HG03575 (cell line): ENCODE data around the gene C1QB.
"Not testable (repeated sequence)": the region's sequence is repeated elsewhere in the genome, so short reads cannot be mapped to it uniquely, and the experiment has no call there.

Experiments used
- ATAC-seq: cut with Tn5 transposase; IDR thresholded peaks from one replicate; pipeline ENCODE4 v1.9.1; 2021; ENCODE audit not compliant: unreplicated experiment, insufficient number of reproducible peaks, low FRiP score; ENCODE audit errors: extremely low read depth

Gene C1QB

DNA sequence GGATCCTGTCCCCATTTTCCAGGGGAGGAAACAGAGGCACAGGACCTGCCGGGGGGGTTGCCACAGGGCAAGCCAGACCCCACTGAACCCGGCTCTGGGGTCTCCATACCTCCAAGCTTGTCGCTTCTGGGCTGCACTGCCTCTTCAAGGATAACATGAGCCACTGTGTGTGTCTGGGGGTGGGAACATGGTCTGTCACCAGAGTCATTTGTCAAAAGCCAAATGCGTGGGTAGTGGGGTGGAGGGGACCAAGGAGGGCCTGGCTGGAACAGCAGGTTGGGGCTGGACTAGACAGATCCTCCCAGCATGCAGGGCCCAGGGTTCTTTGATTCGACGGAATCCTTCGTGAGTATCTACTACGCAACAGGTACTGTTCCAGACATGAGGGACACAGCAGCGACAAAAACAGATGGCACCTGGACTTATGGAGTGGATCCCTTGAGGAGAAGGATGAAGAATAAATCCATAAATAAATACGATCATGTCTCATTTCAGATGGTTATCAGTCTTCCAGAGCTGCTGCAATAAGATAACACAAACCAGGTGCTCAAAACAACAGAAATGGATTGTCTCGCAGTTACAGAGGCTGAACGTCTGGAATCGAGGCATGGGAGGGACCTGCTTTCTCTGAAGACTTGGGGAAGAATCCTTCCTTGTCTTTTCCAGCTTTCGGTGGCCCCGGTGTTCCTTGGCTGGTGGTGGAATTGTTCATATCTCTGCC lies 28.7 kb downstream of the C1QB start:
- ATAC-seq = no peak

DNA sequence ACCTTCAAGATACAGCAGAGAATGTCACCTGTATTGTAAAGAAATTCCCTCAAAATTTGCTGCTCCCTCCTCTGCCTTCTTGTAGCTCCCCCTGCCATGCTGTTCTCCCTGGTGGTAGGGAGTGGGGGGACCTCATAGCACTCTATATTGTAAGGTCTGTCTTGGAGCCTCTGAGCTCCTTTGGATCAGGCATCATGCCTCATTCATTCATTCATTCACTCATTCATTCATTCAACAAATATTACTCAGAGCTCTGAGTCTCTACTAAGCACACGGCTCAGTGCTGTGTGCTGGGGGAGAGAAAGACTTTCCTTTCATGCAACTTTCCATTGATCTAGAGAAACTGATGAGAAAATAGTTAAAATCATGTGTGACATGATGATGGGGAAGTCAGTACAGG lies 30.5 kb downstream of the C1QB start:
- ATAC-seq = no peak

DNA sequence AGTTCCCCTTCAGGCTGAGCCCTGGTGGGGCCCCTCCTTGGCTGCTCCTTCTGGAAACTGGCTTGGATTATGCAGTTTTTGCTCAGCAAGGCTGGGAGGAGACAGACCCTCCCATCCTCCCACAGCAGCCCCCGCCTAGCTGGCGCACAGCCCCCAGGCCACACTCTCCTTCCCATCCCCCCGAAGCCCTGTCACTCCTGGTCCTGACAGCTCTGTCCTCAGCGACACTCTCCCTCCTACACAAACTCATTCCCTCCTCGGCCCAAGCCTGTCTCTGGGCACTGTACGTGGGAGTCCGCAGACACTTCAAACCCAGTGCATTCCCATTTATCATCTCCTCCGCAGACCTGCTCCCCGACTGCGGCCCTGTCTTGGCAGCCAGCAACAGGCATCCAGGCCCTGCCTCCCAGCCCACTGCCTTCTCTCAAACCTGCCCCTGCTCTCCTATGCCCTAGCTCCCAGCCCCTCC lies 32.6 kb downstream of the C1QB start:
- no peak for ATAC-seq

DNA sequence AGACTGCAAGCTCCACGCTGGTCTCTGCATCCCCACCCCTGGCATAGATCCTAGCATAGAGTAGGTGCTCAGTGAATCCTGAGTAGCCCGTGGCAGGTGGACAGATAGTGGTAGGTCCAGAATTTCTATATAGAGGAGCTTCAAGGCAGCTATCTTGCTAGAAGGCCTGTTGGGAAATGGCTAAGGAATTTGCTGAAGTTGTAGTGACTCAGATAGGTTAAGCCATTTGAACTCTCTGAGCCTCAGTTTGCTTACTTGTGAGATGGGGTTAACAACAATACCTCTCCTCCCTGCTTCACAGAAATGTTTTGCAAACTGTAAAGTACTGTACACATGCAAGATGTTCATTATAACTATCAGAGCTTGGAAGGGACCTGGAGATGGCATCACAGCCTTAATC lies 34.2 kb downstream of the C1QB start:
- ATAC-seq = no peak

DNA sequence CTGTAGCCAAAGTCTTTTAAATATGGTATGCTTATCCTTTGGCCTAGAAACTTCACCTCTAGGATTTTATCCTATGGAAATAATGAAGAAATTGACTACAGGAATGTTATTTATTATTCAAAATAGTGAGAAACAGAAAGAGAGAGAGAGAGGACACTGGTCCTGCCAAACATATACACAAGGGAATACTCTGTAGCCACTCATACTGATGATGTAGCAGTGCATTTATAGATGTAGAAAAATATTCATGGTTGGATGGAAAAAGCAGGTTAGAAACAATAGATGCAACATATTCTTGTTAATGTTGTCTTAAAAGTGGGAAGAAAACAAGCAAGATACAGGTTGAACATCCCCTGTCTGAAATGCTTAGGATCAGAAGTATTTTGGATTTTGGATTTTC lies 35.4 kb downstream of the C1QB start:
- ATAC-seq = no peak

DNA sequence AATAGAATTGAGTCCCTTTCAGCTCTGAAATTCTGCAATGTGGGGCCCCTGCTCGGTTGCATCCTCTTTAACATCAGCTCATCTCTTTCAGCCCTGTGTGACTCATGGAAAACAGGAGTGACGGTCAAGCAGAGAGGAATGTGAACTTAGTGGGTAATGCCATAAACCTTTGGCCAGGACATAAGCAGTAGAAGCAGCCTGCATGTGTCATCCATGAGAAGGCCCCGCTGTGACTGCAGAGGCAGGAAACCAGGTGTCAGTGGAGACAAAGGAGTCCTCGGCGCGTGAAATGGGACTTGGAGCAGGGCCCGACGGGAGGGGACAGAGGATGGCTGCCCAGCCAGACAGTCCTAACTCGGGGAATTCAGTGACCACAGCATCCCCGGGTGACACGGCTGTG lies 36.5 kb downstream of the C1QB start:
- no peak for ATAC-seq

DNA sequence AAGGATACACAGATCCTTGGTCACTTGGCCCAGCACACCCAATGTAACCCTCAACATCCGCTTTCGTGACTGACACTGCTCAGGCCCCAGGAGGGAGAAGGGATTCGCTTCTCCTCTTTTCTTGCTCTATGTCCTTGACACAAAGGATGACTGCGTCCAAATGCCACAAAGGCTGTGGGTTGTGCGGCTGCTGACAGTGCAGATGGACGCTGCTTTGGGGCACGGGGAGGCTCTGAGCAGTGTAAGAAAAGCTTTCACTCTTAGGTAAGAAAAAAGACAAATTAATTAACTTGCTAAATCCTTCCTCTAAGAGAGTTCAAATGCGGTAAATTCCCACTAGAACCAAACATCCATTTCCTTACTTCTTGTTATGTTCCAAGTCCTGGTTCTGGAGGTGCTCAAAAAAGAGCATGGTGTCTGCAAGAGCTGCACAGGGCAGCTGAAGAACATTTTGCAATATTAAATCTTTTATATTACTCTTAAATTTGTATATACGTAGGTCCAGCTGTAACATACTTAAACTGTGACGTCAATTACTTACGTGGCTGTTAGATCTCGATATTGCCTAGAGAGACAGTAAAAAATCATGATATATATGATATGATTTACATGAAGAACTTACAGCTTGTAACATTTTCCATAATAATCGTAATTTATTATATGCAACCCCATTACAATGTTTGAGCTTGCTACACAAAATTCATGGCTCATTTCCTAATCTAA lies 38.2 kb downstream of the C1QB start:
- no peak for ATAC-seq

DNA sequence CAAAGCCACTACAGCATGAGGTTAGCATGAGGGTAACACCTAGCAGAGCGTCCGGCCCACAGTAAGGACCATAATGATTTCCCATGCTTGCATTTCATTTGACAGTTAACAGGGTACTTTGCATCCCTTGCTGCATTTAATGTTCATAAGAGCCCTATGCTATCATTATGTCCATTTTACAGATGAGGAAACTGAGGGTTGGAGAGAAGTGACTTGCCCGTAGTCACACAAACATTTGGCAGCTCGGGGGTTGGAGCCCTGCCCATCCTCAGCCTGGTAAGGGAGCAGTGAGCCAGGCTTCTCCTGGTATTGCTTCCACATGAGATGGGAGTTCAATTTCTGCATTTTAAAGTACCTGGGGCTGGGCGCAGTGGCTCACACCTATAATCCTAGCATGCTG lies 41.1 kb downstream of the C1QB start:
- ATAC-seq = no peak

DNA sequence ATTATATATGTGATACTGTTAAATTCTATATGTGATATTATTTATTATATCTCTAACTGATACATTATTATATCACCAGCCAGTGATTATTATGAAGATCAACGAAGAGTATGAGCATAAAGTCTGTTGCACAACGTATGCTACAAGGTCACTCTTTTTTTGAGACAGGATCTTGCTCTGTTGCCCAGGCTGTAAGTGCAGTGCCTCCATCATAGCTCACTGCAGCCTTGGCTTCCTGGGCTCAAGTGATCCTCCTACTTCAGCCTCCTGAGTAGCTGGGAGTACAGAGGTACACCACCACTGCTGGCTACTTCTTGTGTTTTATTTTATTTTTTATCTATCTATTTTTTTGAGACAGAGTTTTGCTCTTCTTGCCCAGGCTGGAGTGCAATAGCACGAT lies 43.6 kb downstream of the C1QB start:
- no peak for ATAC-seq

DNA sequence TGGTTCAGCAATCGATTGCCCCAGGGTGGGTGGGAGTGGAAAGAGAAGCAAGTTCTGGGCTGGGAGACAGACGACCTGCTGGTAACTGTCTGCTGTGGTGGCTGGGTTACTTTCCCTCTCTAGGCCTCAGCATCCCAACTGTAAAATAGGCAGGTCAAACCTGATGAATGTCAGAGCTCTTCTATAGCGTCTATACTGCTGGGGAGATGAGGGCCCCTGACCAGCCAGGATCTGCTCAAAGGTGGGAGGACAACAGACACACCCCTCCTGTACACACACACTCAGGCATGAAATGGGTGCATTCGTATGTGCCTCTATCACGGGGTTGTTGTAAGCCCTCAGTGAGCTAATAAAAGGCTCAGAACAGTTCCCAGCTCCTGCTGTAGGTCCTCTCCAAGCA lies 44.9 kb downstream of the C1QB start:
- ATAC-seq = no peak

DNA sequence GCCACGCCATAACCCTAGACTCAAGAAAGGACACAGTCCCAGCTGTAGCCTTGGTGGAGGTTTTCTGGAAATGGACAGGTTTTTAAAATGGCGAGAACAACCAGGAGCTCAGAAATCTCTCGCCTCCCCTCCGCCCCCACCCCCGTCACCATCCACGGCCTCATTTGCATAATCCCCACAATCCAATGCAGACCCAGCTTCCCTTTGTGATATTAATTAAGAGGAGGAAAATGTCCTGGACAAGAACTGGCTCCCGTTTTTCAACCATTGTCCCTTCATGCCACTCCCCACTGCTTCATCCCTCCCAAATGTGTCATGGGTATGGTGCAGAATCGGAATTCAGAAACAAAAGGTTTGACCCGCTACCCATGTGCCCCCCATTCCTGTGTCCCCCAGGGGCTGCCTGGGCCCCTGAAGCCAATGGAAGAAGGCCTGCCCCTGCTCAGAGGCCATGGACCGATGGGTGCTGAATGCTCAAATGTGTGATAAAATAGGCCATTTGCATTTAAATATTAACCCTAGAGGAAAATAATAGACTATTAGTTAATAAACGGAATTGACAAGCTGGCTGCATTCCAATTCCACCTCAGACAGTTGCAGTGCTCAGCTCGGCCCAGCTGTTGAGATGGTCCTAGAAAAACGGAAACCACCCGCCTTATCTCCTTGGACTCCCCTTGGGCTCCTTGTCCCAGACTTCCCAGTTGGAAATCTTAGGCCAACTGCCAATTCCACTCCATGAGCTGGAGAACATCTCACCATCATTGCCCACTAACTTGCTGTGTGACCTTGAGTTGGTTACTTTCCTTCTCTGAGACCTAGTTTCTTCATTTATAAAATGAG lies 46.9 kb downstream of the C1QB start:
- ATAC-seq = no peak

DNA sequence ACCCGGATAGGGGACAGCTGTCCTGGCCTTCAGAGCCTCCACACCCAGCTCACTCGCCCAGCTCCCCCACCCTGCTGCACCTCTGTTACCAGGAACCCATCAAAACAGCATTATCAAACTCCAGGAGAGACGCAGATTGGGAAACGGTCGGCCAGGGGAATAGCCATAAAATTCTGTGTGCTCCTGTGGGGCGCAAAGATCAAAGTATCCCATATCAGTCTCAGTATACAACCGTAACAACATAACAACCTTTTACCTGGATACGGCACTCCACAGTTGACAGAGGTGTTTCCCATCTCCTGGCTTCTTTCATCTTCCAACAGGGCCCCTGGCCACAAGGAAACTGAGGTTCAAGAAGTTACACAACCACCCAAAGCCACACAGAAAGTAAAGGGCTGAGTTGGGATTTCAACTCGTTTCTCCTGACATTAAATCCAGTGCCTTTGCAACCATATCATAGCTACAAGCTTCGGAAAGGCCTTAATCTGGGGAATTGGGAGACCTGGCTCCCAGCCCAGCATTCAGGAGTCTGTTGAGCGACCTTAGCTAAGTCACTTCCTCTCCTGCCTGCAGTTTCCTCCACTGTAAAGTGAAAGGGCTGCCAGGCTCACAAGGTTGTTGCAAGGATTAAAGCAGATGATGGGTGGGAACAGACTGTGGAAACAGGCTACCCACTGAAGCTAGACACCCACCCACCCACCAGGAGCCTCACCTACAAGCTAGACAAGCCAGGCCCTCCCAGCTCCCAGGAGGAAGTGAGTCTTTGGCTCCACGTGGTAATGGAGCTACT lies 49.5 kb downstream of the C1QB start:
- no peak for ATAC-seq

DNA sequence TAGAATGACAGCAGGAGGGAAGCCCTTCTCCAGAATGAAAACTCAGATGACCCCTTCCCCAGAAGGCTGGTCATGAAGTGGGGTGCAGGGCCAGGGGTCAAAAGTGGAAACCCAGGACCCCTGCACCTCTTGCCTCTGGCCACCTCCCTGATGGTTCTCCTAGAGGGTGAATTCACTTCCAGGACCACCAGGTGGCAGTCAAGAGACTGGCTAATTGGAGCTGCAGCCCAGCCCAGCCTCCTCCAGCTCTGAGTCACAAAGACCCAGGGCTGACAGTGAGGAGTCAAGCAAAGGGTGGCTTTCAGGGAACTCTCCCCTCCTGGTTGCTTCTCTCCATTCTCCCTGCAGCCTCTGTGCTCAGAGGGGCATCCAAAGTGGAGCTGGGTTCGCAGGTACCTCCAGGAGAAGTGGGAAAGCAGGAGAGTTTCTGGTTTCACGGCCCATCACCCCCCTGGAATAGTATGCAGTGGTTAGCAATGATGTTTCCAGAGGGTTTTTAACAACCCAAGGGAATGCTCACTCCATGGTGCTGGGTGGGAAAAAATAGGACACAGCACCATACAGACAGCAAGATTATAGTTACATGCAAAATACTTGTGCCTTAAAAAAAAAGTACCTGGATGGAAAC lies 51.5 kb downstream of the C1QB start:
- ATAC-seq = no peak

DNA sequence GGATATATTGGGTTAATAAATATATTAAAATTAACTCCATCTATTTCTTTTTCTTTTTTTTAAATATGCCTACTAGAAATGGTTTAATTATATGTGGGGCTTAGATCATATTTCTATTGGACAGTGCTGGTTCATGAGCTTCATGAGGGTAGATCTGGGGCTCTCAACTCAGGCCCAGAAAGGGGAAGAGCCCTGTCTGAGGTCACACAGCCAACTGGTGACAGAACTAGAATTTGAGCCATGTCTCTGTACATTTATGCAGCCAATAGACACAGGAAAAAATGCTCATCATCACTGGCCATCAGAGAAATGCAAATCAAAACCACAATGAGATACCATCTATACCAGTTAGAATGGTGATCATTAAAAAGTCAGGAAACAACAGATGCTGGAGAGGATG lies 52.5 kb downstream of the C1QB start:
- ATAC-seq = no peak

DNA sequence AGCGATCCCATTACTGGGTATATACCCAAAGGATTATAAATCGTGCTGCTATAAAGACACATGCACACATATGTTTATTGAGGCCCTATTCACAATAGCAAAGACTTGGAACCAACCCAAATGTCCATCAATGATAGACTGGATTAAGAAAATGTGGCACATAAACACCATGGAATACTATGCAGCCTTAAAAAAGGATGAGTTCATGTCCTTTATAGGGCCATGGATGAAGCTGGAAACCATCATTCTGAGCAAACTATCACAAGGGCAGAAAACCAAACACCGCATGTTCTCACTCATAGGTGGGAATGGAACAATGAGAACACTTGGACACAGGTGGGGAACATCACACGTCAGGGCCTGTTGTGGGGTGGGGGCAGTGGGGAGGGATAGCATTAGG lies 53.1 kb downstream of the C1QB start:
- ATAC-seq = not testable (repeated sequence)

DNA sequence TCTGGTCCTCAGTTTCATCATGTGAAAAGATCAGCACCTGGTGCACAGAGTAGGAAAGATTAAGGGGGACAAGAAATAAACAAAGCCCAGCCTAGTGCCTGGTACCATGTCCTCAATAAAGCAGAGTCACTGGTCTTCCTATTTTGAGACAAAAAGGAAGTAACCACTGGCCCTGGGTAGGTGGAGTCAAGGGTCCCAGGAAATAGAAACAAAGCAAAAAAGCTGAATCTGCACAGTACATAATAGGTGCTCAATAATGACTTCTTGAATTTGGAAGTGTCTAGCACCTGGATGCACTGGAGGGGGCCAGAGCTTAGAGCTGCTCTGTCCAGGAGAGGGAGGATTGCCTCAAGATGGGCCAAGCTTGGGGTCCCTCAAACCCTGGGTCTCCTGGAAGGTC lies 55.7 kb downstream of the C1QB start:
- ATAC-seq = no peak

DNA sequence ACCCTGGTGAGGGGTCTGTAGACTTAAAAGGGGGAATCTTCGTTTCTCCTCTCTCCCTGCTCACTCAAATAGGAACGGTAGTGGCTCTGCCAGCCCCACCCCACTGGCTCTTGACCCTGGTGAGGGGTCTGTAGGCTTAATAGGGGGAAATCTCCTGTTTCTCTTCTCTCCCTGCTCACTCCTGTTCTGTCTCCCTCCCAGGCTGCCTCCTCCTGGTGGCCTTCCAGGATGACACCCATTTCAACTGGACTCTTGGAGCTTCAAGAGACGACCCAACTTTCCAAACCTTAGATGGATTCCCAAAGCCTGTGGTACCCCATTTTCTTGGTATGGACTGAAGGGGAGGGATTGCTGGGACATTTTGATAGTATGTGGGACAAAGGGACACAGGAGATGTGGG lies 56.2 kb downstream of the C1QB start:
- no peak for ATAC-seq

DNA sequence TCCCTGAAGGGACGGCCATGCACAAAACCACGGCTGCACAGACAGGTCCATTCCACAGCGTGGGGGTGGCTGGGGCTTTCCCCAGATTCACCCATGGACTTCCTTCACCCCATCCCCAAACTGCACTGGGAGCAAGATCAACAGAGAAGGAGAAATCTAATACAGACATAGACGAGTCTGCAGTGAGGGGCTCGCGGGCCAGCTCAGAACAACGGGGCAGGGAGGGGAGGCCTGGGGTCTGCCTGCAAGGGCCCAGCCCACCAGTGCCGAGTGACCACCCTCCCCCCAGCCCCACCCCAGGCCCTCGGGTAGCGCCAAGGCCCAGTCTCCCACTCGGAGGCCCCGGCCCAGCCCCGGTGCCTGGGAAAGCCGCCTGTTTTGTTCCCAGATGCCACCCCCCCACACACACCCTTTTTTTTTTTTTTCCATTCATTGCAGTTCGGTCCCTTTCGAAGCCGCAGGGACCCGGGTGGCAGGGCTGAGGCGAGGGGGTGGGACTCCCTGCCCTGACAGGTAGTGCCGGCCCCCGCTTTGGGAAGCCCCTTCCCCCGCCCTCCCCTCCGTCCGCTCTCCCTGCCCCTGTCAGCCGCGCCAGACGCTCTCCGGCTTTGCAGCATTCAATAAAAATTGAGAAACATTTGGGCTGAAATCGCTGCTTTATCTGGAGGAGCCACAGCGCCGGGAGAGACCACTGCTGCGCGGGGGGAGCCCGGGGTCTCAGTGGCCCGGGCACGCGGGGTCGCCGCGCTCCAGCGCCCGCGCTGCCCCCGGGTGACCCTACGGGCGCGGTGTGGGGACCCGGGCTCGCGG lies 57.1 kb downstream of the C1QB start:
- ATAC-seq = no peak
